Kidney capillary endothelial cell (primary cell): ENCODE results near the gene NIPAL4.
A peak's percentile ranks its signal among the peaks of the same experiment; 100 is the strongest.
"Not testable (repeated sequence)": the region's sequence is repeated elsewhere in the genome, so short reads cannot be mapped to it uniquely, and the experiment has no call there.

Experiments
- DNase-seq: peaks from one replicate; pipeline ENCODE4 v3.0.0-alpha.2; 2018; ENCODE audit warnings: low spot score

The NIPAL4 gene

GRCh38 chr5:157463621-157464518 lies 3.9 kb downstream of the NIPAL4 start:
- DNase-seq, result peak; percentile 53

- no peak for DNase-seq
Measured at GRCh38 chr5:157464519-157465171, 4.6 kb downstream of the NIPAL4 start.

- no peak for DNase-seq
Measured at GRCh38 chr5:157468293-157468965, 8.4 kb downstream of the NIPAL4 start.

- DNase-seq, result no peak
Measured at GRCh38 chr5:157469073-157469472, 9.1 kb downstream of the NIPAL4 start.

- DNase-seq, result no peak
Measured at GRCh38 chr5:157469687-157470086, 9.7 kb downstream of the NIPAL4 start.

- no peak for DNase-seq
Measured at GRCh38 chr5:157470631-157471030, 10.6 kb downstream of the NIPAL4 start.

- no peak for DNase-seq
Measured at GRCh38 chr5:157471709-157472108, 11.7 kb downstream of the NIPAL4 start.

- peak; percentile 89 for DNase-seq
Measured at GRCh38 chr5:157473383-157474320, 13.6 kb downstream of the NIPAL4 start.

- no peak for DNase-seq
Measured at GRCh38 chr5:157475432-157475831, 15.4 kb downstream of the NIPAL4 start.

- DNase-seq, result peak; percentile 57
Measured at GRCh38 chr5:157476702-157477408, 16.8 kb downstream of the NIPAL4 start.

GRCh38 chr5:157477814-157478494 lies 17.9 kb downstream of the NIPAL4 start:
- no peak for DNase-seq

- no peak for DNase-seq
Measured at GRCh38 chr5:157478726-157479125, 18.7 kb downstream of the NIPAL4 start.

GRCh38 chr5:157479166-157479565 lies 19.2 kb downstream of the NIPAL4 start:
- DNase-seq, result no peak

GRCh38 chr5:157479612-157480510 lies 19.8 kb downstream of the NIPAL4 start:
- no peak for DNase-seq

GRCh38 chr5:157481265-157481664 lies 21.3 kb downstream of the NIPAL4 start:
- DNase-seq, result no peak

GRCh38 chr5:157481666-157482065 lies 21.7 kb downstream of the NIPAL4 start:
- DNase-seq, result no peak

- DNase-seq, result not testable (repeated sequence)
Measured at GRCh38 chr5:157482702-157483101, 22.7 kb downstream of the NIPAL4 start.

- no peak for DNase-seq
Measured at GRCh38 chr5:157484768-157485167, 24.8 kb downstream of the NIPAL4 start.

GRCh38 chr5:157485340-157485739 lies 25.3 kb downstream of the NIPAL4 start:
- no peak for DNase-seq
